ENCODE measurements around the gene CCL11.
A peak's percentile ranks its signal among the peaks of the same experiment; 100 is the strongest.

- TF ChIP-seq CTCF (IDR thresholded peaks at IDR 0.05), result no peak
- peak; percentile 59; the same call in 1 of the 2 replicates for TF ChIP-seq POLR2AphosphoS5 (IDR thresholded peaks at IDR 0.05; ENCODE audit: low read depth, low read length)
- TF ChIP-seq, protein P1, sequence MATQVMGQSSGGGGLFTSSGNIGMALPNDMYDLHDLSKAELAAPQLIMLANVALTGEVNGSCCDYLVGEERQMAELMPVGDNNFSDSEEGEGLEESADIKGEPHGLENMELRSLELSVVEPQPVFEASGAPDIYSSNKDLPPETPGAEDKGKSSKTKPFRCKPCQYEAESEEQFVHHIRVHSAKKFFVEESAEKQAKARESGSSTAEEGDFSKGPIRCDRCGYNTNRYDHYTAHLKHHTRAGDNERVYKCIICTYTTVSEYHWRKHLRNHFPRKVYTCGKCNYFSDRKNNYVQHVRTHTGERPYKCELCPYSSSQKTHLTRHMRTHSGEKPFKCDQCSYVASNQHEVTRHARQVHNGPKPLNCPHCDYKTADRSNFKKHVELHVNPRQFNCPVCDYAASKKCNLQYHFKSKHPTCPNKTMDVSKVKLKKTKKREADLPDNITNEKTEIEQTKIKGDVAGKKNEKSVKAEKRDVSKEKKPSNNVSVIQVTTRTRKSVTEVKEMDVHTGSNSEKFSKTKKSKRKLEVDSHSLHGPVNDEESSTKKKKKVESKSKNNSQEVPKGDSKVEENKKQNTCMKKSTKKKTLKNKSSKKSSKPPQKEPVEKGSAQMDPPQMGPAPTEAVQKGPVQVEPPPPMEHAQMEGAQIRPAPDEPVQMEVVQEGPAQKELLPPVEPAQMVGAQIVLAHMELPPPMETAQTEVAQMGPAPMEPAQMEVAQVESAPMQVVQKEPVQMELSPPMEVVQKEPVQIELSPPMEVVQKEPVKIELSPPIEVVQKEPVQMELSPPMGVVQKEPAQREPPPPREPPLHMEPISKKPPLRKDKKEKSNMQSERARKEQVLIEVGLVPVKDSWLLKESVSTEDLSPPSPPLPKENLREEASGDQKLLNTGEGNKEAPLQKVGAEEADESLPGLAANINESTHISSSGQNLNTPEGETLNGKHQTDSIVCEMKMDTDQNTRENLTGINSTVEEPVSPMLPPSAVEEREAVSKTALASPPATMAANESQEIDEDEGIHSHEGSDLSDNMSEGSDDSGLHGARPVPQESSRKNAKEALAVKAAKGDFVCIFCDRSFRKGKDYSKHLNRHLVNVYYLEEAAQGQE (IDR thresholded peaks at IDR 0.05; ENCODE audit: insufficient read depth in 1 of 2, low read depth in 2 of 2, low read length in 1 of 2), result no peak
- no peak for TF ChIP-seq SIN3A (IDR thresholded peaks at IDR 0.05; ENCODE audit: borderline replicate concordance, insufficient read depth, low read depth, low read length)
Observed at GRCh38 chr17:34275881-34276280, 9.7 kb upstream of the CCL11 start.

Measured in Panc1 (cell line).